ENCODE measurements around the gene PRCD.

Gene PRCD

DNA sequence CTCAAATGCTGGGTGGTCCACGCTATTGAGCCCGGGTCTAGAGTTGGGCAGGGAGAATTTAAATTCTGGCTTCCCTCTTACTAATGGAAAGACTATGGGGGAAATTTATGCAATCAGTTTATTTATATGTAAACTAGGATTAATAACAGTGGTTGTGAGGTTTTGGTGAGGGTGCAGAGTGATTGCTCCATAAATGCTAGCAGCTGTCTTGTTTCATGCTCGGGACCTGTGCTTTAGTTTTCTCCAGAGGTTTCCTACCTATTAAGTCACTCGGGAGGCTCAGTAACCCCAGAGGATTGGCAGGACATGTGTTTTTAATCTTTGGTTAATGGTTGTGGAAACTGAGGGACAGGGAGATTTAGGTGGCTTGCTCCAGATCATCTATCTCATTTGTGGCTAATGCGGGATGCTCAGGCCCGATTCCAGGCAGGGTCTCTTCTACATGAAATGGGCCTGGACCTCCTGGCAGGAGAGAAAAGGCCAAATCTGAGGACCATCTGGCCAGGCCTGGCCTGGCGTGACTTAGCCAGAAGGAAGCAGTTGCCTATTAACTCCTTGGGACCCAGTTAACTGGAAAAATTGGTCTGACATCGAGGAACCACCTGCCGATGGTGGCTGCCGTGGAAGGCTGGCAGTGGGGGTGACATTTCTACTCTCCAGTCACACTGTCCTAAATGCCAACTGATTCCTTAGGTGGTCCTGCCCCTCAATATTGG is 2.1 kb downstream of the PRCD start:
- FAIRE-seq: no peak

DNA sequence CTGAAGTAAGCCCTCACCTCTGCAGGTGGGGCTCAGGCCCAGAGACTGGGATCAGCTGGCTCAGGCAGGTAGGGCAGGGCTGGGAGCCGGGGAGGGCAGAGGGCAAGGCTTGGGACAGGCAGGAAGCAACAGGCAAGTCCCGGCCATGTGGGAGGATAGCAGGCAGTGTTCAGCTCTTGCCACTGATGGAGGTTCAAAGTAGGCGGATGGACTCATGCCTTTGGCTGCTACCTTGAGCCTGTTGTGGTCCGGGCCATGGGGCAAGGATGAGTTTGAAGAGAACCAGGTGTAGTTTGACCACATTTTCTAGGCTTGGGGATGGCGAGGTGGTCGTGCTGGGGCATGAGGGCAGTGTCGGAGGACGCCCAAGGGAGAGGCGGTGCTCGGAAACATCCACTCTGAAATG is 2.7 kb downstream of the PRCD start:
- FAIRE-seq: no peak

DNA sequence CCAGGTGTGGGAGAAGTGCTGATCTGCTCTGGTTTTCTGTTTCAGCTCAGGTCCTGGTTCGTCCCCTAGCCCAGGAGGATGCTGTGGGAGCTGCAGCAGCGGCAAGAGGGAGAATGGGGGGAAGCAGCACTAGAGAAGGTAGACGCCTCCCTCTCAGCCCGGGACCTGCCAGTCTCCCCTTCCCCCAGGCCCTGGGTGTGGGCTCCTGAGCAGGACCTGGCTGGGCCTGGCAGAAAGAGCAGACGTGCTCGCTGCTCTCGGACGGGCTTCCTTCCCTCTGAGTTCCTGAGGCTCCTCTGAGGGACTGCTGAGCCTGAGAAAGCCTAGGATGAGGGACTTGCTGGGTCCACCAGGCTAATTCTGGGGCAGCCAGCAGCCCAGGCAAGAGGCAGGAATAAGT is 3.1 kb downstream of the PRCD start:
- no peak for FAIRE-seq

DNA sequence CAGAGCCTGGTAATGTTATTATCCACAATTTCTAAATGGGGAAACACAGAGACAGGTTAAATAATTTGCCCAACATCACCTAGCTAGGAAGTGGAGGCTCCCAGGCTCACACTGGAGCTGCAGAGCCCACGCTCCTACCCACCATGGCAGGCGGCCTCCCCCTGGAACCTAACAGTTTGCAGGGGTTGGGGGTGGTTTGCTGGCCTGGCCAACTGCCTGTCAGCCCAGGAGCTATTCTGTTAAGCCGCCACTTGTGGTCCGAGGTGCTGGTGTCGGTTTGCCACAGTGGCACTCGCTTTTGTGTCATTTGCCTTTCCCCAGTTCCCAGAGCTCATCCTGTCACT is 3.6 kb downstream of the PRCD start:
- no peak for FAIRE-seq

DNA sequence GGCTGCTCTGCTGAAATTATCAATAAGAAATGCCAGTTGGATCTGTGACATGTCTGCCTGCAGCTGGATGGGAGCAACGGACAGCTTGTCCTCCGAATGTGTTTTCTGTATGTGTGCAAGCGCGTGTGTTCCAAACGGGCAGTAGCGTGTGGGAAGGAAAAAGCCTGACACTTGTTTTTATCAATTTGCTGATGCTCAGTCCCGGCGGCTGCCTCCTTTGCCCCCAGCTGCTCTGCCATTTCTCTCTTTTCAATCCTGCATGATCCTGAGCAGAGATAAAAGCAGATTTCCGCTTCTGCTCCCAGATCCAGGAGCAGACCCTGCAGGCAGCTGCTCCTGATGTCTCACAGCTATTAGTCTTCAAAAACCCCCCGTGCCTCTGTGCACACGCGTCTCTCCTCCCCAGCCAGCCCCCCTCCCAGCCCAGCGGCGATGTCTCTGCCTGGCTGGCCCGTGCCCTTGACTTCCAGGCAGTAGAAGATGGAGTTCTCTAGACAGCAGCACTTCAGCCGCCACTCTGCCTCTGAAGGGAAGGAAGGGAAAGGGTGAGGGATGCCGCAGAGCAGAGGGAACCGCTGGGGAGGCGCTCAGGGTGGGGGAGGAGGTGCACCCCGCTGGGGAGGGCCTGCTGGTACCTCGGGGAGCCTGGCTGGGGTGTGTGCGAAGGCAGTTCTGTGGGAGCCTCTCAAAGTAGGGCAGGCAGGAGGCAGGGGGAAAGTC is 4.1 kb downstream of the PRCD start:
- no peak for FAIRE-seq

DNA sequence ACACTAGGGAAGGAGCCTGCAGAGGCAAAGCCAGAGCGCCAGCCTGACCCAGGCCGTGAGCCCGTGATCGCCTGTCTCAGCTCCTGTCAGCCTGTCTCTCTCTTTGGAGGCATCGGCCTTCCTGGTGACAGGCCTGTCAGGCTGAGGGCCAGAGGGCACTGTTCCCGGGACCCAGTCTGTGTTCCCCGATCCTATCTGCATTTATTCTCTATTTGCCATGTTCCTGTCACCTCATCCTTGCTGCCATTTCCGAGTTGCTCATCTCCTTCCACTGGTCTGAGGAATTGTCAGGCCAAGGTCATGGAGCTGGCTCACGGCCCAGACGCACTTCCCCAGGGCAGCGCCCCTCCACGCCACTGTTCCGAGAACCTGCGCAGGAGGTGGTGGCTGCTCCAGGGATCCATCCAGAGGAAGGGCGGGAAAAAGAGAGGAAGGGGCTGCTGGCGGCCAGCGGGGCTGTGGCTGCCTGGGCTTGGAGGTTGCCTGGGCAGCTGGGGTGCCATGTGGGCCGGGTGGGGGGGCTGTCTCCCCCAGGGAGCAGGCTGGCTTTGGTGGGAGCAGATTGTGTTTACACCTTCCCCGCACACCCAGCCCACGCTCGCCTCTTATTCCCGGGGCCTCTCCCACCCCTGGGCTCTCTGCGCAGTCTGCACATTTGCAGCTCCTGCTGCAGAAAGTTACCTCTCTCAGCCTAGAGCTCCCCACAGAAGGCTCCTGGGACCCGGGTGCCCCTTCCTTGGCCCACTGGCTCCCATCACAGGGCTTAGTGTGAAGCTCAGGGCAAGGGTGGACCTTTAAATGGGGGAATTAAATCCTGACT is 4.9 kb downstream of the PRCD start:
- FAIRE-seq: no peak

DNA sequence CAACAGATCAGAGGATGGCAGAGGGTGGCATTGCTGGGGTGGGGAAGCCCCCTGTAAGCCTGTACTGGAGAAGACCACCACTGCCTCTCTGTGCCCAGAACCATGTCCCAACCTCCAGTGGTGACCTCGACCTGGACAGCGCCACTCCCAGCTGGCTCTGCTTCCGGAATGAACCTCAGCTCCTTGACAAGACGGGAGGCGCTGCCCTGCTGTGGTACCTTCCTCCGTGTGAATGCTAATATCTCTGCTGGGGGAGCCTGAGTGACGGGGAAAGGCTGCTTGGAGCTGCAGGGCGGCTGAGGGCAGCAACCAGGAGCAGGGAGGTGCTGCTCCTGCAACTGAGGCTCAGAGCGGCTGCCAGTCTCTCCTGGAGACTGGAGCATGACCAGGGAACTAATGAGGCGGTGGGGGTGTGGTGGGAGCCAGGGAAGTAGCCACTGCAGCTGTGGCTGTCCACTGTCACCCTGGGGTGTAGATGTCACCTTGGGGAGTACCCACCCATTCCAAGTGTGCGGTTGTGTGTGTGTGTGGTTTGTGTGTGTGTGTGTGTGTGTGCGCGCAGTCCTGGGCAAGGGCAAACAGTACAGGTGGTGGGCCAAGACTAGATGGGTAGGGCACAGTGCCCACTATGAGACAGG is 6.2 kb downstream of the PRCD start:
- no peak for FAIRE-seq

DNA sequence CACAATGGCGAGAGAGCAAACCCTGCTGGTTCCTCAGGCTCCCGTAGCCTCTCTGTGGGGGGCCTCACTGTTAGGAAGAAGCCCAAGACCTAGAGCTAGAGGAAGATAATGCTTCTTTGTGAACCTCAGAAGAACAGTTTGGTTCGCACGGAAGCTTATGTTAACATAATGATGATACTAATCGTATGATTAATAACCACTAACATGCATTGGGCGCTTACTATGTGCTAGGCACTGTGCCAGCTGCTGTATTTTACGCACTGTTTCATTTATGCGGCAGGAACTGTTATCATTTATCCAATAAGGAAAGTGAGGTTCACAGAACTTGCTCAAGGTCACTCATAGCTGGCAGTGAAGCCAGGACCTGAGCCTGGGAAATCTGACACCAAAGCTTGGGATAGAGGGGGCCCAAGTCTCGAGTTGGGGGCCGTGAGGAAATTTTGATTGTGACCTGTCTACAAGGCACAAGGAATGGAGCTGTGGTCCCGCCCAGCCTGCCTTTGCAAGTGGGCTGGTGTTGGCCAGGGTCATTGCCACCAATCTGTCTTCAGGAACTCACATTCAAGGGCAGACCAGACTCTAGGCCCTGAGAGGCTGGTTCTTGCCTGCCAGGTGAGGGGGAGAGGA is 6.8 kb downstream of the PRCD start:
- FAIRE-seq: no peak

DNA sequence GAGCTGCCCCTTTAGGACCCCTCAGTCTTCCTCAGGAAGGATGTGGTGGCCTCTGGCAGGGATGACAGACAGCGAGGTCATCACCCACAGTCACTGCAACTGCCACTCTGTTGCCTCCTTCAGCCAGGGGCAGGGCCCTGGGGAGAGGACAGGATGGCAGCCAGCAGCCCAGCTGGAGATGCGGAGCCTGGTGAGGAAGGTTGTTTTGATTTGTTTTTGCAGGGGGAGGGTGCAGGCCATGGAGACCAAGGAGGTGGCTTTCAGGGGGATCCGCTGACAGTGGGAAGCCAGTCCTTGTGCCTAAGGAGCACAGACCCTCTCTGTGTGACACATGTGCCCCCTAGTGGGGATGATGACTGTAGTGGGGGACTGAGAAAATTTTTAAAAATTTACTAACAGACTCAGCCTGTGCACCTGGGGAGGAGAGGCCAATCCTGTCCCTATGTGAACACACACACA is 7.4 kb downstream of the PRCD start:
- no peak for FAIRE-seq

DNA sequence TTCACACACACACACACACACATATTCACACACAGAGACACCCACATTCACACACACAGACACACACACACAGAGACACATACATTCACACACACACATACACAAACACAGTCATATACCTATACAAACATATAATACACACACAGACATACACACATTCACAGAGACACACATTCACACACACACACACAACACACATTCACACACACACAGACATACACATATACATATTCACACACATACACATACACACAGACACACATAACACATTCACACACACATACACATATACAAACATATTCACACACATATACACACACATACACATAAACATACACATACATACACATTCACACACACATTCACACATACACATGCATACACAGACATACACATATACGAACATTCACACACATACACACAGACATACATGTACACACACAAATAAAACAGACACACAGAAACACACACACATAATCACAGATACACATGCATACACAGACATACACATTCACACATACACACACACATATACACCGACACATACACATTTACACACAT is 7.9 kb downstream of the PRCD start:
- no peak for FAIRE-seq

DNA sequence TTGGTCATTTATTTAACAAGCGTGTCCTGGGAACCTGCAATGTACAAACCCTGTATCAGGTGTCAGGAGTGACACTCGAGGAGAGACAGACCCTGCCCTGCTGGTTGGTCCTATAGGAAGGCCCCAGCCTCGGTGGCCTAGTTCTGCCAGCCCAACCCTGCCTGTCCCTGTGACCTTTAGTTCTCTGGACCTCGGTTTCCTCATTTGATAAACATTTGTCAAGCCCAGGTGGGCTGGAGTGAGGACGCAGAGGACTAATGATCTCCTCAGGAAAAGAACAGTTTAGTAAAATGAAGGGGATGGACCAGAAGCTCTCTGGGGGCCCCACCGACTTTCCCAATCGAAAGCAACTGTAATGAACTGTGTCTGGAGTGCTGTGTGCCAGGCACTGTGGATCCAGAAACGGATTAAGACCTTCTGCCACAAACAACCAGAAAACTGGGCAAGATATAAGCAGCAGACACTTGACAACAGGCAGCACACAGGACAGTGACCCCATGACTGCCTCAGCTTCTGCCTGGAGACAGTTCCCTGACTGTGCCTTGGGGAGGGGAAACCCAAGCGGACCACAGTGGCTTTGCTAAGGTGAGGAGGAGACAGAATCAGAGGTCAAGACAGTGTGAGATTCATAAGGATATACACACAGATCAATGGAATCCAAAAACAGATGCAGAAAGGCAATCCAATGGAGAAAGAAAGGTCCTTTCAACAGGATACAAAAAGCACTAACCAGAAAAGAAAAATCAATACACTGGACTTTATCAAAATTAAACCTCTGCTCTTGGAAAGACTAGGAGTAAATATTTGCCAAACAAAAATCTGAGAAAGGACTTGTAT is 8.8 kb downstream of the PRCD start:
- FAIRE-seq: no peak

DNA sequence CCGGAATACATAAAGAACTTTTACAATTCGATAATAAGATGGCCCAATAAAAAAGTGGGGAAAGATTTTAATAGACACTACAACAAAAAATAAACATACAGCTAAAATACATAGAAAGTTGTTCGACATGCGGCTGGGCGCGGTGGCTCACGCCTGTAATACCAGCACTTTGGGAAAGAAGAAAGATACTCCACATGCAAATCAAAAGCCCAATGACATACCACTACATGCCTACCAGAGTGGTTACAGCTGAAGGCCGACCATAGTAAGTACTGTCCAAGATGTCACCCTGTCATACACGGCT is 9.3 kb downstream of the PRCD start:
- no peak for FAIRE-seq

DNA sequence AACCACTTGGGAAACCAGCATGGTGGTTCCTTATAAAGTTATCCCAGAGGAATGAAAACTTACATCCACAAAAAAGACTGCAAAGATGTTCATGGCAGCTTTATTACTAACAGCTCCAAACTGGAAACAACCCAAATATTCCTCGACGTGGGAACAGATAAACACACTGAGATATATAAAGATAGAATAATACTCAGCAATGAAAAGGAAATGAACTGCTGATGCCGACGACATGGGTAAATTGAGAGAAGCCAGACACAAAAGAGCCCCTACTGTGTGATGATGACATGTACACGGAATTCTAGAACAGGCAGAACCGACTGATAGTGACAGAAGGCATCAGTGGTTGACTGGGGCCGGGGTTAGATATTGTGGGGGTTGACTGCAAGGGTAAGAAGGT is 9.7 kb downstream of the PRCD start:
- no peak for FAIRE-seq

DNA sequence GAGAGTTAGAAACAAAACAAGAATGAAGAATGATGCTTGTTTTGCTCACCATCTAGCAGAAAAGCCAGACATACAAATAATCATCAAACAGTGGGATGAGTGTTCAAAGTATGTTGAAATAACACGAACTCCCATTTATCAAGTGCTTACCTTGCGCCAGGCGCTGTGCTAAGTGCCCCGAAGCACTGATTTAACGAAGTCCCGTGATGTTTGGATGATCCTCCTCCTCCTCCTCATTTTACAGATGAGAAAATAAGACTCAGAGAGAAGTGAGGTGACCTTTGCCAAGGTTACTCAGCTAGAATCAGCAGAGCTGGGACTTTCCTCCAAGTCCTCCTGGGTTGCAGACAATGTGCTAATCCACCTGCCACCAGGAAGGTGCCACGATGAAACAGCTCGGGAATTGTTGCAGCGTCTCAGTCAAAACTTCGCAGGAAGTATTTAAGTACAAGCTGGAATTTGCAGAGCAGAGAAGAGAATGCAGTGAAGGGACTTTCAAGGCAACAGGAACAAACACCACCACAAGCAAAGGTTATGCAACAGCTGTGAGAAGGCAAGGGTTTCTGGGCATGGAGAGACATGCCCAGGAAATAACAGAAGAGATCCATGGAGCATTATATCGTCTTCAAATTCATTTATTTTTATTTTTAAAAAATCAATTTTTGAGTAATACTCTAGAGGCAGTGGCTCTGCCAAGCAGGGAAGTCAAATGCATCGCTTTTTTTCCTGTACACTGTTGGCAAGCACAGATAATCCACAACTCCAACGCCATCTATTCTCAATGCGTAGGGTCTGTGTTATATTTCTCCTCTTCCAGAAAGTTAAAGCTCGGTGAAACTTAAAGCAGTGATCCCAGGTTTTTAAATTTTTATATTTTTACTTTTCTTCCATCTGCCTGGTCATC is 11.1 kb downstream of the PRCD start:
- FAIRE-seq: no peak

DNA sequence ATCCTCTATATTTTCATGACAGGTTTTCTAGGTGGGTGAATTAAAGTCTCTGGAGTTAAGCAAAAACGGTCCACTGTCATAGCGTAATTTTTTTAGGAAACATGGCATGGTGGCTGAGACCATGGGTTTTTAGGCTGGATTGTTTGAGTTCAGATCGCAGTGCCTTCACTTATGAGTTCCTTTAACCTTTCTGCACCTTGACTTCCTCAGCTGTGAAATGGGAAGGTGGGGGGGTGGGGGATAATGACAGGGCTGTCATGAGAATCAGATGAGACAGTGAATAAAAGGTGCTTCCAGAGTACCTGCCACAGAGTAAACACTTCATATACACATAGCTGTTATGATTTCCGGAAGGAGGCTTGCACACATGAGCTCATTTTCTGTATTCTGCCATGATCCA is 11.8 kb downstream of the PRCD start:
- FAIRE-seq: no peak

DNA sequence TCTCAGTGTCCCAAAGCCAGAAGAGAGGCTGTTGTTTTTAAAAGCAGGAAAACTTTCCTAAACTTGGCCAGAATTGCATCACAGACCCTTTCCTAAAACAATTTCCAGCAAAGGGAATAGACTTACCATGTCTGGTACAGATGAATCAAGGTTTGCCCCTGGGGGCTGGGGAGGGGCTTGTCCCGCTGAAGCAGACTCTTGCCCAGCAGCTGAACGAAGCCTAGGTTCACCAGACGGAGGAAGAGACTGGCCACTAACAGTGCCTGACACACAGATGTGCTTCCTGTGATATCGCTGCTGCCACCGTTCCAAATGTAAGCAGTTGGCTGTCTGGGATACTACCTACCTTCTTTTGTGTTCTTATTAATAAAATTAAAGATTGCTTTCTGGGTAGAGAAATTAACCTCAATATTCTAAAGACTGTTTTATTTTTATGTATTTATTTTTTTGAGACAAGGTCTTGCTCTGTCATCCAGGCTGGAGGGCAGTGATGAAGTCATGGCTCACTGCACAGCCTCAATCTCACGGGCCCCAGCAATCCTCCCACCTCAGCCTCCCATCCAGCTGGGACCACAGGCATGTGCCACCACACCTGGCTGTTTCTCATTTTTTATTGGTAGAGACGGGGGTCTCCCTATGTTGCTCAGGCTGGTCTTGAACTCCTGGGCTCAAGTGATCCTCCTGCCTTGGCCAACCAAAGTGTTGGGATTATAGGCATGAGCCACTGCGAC is 13.5 kb downstream of the PRCD start:
- no peak for FAIRE-seq

DNA sequence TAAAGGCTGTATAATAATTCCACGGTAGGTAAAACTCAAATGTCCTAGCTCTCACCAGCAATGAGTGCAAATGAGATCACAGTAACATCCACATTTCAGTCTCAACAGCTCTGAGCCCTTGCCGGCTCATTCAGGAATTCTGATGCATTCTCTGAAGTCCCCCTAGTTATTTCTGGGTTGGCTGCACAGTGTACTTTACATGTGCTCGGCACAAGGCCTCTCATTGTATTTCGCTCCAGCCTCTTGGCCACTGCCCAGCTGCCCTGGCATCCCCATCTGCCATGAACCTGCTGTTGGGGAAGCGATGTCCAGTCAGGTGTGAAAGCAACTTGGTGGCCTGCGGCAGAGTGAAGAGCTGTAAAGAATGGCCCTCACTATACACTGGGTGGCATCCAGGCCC is 14.3 kb downstream of the PRCD start:
- no peak for FAIRE-seq

DNA sequence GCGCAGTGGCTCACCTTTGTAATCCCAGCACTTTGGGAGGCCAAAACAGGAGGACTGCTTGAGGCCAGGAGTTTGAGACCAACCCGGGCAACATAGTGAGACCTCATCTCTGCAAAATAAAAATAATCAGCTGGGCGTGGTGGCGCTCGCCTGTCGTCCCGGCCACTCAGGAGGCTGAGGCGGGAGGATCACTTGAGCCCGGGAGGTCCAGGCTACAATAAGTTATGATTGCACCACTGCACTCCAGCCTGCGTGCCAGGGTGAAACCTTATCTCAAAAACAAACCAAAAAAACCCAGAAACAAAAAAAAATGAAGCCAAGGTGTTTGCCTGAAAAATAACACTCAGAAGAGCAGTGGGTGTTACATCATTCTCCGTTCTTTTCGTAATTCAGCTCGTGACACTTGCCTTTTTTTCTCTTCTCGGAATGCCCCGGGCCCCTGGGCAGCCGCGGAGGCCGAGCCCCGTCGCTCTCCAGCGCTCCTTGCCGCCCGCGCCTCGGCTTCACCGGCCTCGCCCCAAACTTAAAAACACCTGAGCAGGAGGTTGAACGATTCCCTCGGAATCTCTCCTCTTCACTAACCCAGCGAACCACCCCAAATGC is 17.0 kb downstream of the PRCD start:
- FAIRE-seq: no peak

Data from endometrium (tissue), 2 donors.